ENCODE measurements around the gene TEX11. TPM values are rescaled to one million over a fixed set of nuclear protein-coding genes. Genes with fewer than 3 reads are reported as not detected.
"Not testable (repeated sequence)": the region's sequence is repeated elsewhere in the genome, so short reads cannot be mapped to it uniquely, and the experiment has no call there.

Gene TEX11
- total and polyA plus RNA-seq, 2 donors (not counting 1 experiment from before 2014, with no cell fraction given): not detected

- Histone ChIP-seq H3K4me2 (ENCODE audit: extremely low read depth, insufficient read depth, low read length) (no peak overlapping the region), H3K27ac (ENCODE audit: insufficient read depth, low read length) (no peak overlapping the region), H3K9ac (ENCODE audit: insufficient read depth, low read length) (no peak overlapping the region), H3K4me3 (replicated peaks in 1 of 4; ENCODE audit: control extremely low read depth in 1 of 4, insufficient read depth in 1 of 4, low read depth in 3 of 4, low read length in 4 of 4) (no peak overlapping the region), H4K20me1 (ENCODE audit: control insufficient read depth, extremely low read depth, insufficient read depth, low read length) (no peaks in the 10 kb centered on the region), H3K9me3 (ENCODE audit: control insufficient read depth, insufficient read depth, low read depth, low read length) (no peaks in the 10 kb centered on the region), H3K4me1 (ENCODE audit: control insufficient read depth, extremely low read depth, insufficient read depth, low read length) (no peaks in the 10 kb centered on the region), H3K79me2 (ENCODE audit: control insufficient read depth, insufficient read depth, low read length) (no peaks in the 10 kb centered on the region), H3K36me3 (ENCODE audit: control insufficient read depth, insufficient read depth, low read length) (no peaks in the 10 kb centered on the region), H2AFZ (ENCODE audit: low read length) (no peak overlapping the region), H3K27me3 (ENCODE audit: control insufficient read depth, insufficient read depth, low read length) (no peaks in the 10 kb centered on the region)
- TF ChIP-seq CTCF (conservative IDR thresholded peaks at IDR 0.05 in 1 of 2, IDR thresholded peaks at IDR 0.05 in 1 of 2; ENCODE audit: low read depth in 1 of 2, low read length in 2 of 2): no peak
- TF ChIP-seq EZH2 (IDR thresholded peaks at IDR 0.05; ENCODE audit: low read length, missing control alignments): no peak
- no peak for DNase-seq (ENCODE audit: low read depth in 2 of 2)
These were observed 152.7 kb downstream of the TEX11 start for GRCh38 chrX:70755850-70756249.

- H3K79me2 ChIP-seq (ENCODE audit: control insufficient read depth, insufficient read depth, low read length): no peaks in the 10 kb centered on the region
- no peaks in the 10 kb centered on the region for H3K4me1 ChIP-seq (ENCODE audit: control insufficient read depth, extremely low read depth, insufficient read depth, low read length)
- H4K20me1 ChIP-seq (ENCODE audit: control insufficient read depth, extremely low read depth, insufficient read depth, low read length): no peaks in the 10 kb centered on the region
- no peak for TF ChIP-seq CTCF (conservative IDR thresholded peaks at IDR 0.05 in 1 of 2, IDR thresholded peaks at IDR 0.05 in 1 of 2; ENCODE audit: low read depth in 1 of 2, low read length in 2 of 2)
- no peak for TF ChIP-seq EZH2 (IDR thresholded peaks at IDR 0.05; ENCODE audit: low read length, missing control alignments)
- no peak overlapping the region for H3K9ac ChIP-seq (ENCODE audit: insufficient read depth, low read length)
- no peak overlapping the region for H3K4me2 ChIP-seq (ENCODE audit: extremely low read depth, insufficient read depth, low read length)
- no peak overlapping the region for H2AFZ ChIP-seq (ENCODE audit: low read length)
- no peaks in the 10 kb centered on the region for H3K9me3 ChIP-seq (ENCODE audit: control insufficient read depth, insufficient read depth, low read depth, low read length)
- no peak overlapping the region for H3K27ac ChIP-seq (ENCODE audit: insufficient read depth, low read length)
- no peaks in the 10 kb centered on the region for H3K36me3 ChIP-seq (ENCODE audit: control insufficient read depth, insufficient read depth, low read length)
- H3K4me3 ChIP-seq (replicated peaks in 1 of 4; ENCODE audit: control extremely low read depth in 1 of 4, insufficient read depth in 1 of 4, low read depth in 3 of 4, low read length in 4 of 4): no peak overlapping the region
- no peak for DNase-seq (ENCODE audit: low read depth in 2 of 2)
- no peaks in the 10 kb centered on the region for H3K27me3 ChIP-seq (ENCODE audit: control insufficient read depth, insufficient read depth, low read length)
These were observed 154.2 kb downstream of the TEX11 start for GRCh38 chrX:70754169-70754848.

- not testable (repeated sequence) for H3K4me2 ChIP-seq (ENCODE audit: extremely low read depth, insufficient read depth, low read length)
These were observed 174.7 kb downstream of the TEX11 start for GRCh38 chrX:70733774-70734173.

GRCh38 chrX:70727961-70728360, 180.6 kb downstream of the TEX11 start:
- H3K36me3 ChIP-seq (ENCODE audit: control insufficient read depth, insufficient read depth, low read length); H4K20me1 ChIP-seq (ENCODE audit: control insufficient read depth, extremely low read depth, insufficient read depth, low read length); H3K27ac ChIP-seq (ENCODE audit: insufficient read depth, low read length); H3K9me3 ChIP-seq (ENCODE audit: control insufficient read depth, insufficient read depth, low read depth, low read length); H3K4me3 ChIP-seq (replicated peaks in 1 of 4; ENCODE audit: control extremely low read depth in 1 of 4, insufficient read depth in 1 of 4, low read depth in 3 of 4, low read length in 4 of 4); H3K27me3 ChIP-seq (ENCODE audit: control insufficient read depth, insufficient read depth, low read length); H3K79me2 ChIP-seq (ENCODE audit: control insufficient read depth, insufficient read depth, low read length); H2AFZ ChIP-seq (ENCODE audit: low read length); H3K4me2 ChIP-seq (ENCODE audit: extremely low read depth, insufficient read depth, low read length); DNase-seq (ENCODE audit: low read depth in 2 of 2); H3K4me1 ChIP-seq (ENCODE audit: control insufficient read depth, extremely low read depth, insufficient read depth, low read length); H3K9ac ChIP-seq (ENCODE audit: insufficient read depth, low read length): not testable (repeated sequence)

More at GRCh38 chrX:70733774-70734173, 174.7 kb downstream of the TEX11 start:
- H3K79me2 ChIP-seq (ENCODE audit: control insufficient read depth, insufficient read depth, low read length); H3K4me1 ChIP-seq (ENCODE audit: control insufficient read depth, extremely low read depth, insufficient read depth, low read length); H2AFZ ChIP-seq (ENCODE audit: low read length); H3K9ac ChIP-seq (ENCODE audit: insufficient read depth, low read length); H3K27me3 ChIP-seq (ENCODE audit: control insufficient read depth, insufficient read depth, low read length); H3K36me3 ChIP-seq (ENCODE audit: control insufficient read depth, insufficient read depth, low read length); H3K4me3 ChIP-seq (replicated peaks in 1 of 4; ENCODE audit: control extremely low read depth in 1 of 4, insufficient read depth in 1 of 4, low read depth in 3 of 4, low read length in 4 of 4); H3K27ac ChIP-seq (ENCODE audit: insufficient read depth, low read length); DNase-seq (ENCODE audit: low read depth in 2 of 2); H4K20me1 ChIP-seq (ENCODE audit: control insufficient read depth, extremely low read depth, insufficient read depth, low read length); H3K9me3 ChIP-seq (ENCODE audit: control insufficient read depth, insufficient read depth, low read depth, low read length): not testable (repeated sequence)
